ENCODE measurements around the gene GGACT. TPM values are rescaled to one million over a fixed set of nuclear protein-coding genes. Genes with fewer than 3 reads are reported as not detected.

Gene GGACT
- polyA plus RNA-seq, 3 donors = 1.7 to 8.3 (median 6.5) TPM

DNA sequence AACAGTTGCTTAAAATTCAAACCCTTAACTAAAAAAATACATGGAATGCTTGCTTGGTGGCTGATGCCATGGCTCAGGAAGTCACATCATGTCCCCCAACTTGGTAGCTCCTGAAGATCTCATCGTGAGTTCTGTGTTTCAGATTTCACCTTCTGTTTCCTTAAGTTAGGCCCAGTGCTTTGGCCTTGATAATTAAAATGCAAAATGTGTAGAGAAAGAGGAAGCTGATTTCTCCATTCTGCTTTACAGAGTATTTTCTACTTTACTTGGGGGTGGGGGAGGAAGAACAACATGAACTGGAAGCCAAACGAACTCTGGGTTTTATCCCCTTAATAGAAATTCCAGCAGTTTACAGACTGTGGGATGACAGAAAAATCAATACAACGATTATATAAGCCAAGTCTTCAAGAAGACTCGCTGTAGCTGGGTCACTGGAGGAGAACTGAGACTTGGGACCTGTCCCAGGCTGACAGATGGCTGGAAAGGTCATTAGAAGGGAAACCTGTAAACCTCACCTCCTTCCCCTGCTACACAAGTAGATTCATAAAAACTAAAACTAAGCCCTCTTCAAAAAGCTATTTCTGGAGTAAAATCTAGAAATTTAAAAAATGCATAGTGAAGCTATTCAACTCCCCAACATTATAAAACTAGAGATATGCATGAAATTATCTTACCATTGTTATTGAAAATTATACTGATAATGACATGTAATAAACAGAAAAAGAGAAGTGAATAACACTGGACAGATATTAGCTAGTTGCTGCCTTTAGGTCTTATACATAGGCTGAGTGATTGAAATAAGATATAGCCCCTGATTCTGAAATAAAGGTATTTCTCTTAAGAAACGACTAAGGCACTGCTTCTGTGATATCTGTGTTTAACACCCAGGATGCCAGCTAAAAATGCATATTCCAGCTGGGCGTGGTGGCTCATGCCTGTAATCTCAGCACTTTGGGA lies 22.1 kb upstream of the GGACT start:
- no peaks in the 10 kb centered on the region for H3K79me2 ChIP-seq (ENCODE audit: insufficient read depth, low read length)
- H3K9me3 ChIP-seq (replicated peaks in 1 of 2; ENCODE audit: control insufficient read depth in 1 of 2, insufficient read depth in 1 of 2, low read length in 2 of 2) = no peaks in the 10 kb centered on the region
- intact Hi-C loops (cut with micrococcal nuclease) = no loop called here
- no peaks in the 10 kb centered on the region for H3K36me3 ChIP-seq (replicated peaks in 1 of 2; ENCODE audit: control insufficient read depth in 1 of 2, insufficient read depth in 2 of 2, low read length in 2 of 2)
- H3K27me3 ChIP-seq (ENCODE audit: control insufficient read depth in 2 of 2, insufficient read depth in 2 of 2, low read length in 2 of 2) = no peaks in the 10 kb centered on the region
- no peaks in the 10 kb centered on the region for H4K20me1 ChIP-seq (ENCODE audit: insufficient read depth, low read length)
- H3K27ac Mint-ChIP-seq = peak overlapping the region; percentile 79 to 92 (median 87)
- peaks cover 0 to 2% (median 0%) of the 10 kb centered on the region in 3 donors for H3K27me3 Mint-ChIP-seq (ENCODE audit: low read depth in 3 of 3)
- TF ChIP-seq, protein P1, sequence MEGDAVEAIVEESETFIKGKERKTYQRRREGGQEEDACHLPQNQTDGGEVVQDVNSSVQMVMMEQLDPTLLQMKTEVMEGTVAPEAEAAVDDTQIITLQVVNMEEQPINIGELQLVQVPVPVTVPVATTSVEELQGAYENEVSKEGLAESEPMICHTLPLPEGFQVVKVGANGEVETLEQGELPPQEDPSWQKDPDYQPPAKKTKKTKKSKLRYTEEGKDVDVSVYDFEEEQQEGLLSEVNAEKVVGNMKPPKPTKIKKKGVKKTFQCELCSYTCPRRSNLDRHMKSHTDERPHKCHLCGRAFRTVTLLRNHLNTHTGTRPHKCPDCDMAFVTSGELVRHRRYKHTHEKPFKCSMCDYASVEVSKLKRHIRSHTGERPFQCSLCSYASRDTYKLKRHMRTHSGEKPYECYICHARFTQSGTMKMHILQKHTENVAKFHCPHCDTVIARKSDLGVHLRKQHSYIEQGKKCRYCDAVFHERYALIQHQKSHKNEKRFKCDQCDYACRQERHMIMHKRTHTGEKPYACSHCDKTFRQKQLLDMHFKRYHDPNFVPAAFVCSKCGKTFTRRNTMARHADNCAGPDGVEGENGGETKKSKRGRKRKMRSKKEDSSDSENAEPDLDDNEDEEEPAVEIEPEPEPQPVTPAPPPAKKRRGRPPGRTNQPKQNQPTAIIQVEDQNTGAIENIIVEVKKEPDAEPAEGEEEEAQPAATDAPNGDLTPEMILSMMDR (IDR thresholded peaks at IDR 0.05) = no peak
- peak; percentile 10 to 43 (median 13) for DNase-seq
- H3K4me1 Mint-ChIP-seq = peaks cover 57% of the 10 kb centered on the region
- H3K36me3 Mint-ChIP-seq = peaks cover 12 to 21% of the 10 kb centered on the region in 2 donors
- 45% methylated on average over 2 of the region's 6 CpGs for WGBS (ENCODE audit: insufficient coverage)
- peak overlapping the region; percentile 39 for H3K9ac ChIP-seq (ENCODE audit: insufficient read depth, low read length, poor library complexity, severe bottlenecking)
- H3K4me3 ChIP-seq (replicated peaks in 1 of 3; ENCODE audit: low read depth in 2 of 3, low read length in 3 of 3) = peak overlapping the region in 1 of 3 experiments; percentile 29
- peaks cover 0 to 3% (median 0%) of the 10 kb centered on the region in 7 donors for H3K9me3 Mint-ChIP-seq
- peak overlapping the region; percentile 57 to 77 for H3K4me3 Mint-ChIP-seq
- H2AFZ ChIP-seq (ENCODE audit: insufficient read depth, low read depth, low read length, poor library complexity, severe bottlenecking) = peak overlapping the region; percentile 58
- peak overlapping the region; percentile 47 for H3K4me2 ChIP-seq (replicated peaks; ENCODE audit: extremely low read depth, low read length, poor library complexity, severe bottlenecking)
- peak overlapping the region; percentile 75 to 83 for H3K27ac ChIP-seq (ENCODE audit: low read depth in 1 of 2, low read length in 2 of 2)
- H3K4me1 ChIP-seq (ENCODE audit: control insufficient read depth in 1 of 2, insufficient read depth in 2 of 2, low read length in 2 of 2) = peaks cover 46 to 56% of the 10 kb centered on the region in 2 donors

DNA sequence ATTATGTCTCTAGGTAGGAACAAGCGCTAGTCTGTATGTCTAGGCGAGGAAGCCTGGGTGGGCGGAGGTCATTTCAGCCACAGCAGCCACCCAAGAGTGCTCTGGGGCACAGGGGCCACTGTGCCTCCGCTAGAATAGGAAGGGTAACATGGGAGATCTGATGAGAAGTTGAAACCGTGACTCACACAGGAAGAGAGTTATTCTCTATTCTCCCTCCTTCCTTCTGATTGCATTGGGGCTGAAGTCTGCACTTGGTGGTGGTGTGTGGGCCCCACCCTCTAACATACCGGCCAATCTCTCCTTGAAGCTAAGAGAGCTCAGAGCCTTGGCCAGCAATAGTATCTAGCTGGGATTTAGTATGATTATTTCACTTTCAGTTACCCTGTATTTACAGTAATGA lies 20.3 kb upstream of the GGACT start:
- peak; percentile 49 to 74 (median 66) for DNase-seq
- Histone ChIP-seq H4K20me1 (ENCODE audit: insufficient read depth, low read length) (no peaks in the 10 kb centered on the region), H3K79me2 (ENCODE audit: insufficient read depth, low read length) (no peaks in the 10 kb centered on the region), H3K9ac (ENCODE audit: insufficient read depth, low read length, poor library complexity, severe bottlenecking) (no peak overlapping the region), H3K4me1 (ENCODE audit: control insufficient read depth in 1 of 2, insufficient read depth in 2 of 2, low read length in 2 of 2) (peaks cover 56 to 66% of the 10 kb centered on the region in 2 donors), H3K4me2 (replicated peaks; ENCODE audit: extremely low read depth, low read length, poor library complexity, severe bottlenecking) (peak overlapping the region; percentile 45), H2AFZ (ENCODE audit: insufficient read depth, low read depth, low read length, poor library complexity, severe bottlenecking) (peak overlapping the region; percentile 49), H3K27me3 (ENCODE audit: control insufficient read depth in 2 of 2, insufficient read depth in 2 of 2, low read length in 2 of 2) (no peaks in the 10 kb centered on the region), H3K27ac (ENCODE audit: low read depth in 1 of 2, low read length in 2 of 2) (peak overlapping the region; percentile 54 to 83), H3K9me3 (replicated peaks in 1 of 2; ENCODE audit: control insufficient read depth in 1 of 2, insufficient read depth in 1 of 2, low read length in 2 of 2) (no peaks in the 10 kb centered on the region), H3K4me3 (replicated peaks in 1 of 3; ENCODE audit: low read depth in 2 of 3, low read length in 3 of 3) (peak overlapping the region in 1 of 3 experiments; percentile 30), H3K36me3 (replicated peaks in 1 of 2; ENCODE audit: control insufficient read depth in 1 of 2, insufficient read depth in 2 of 2, low read length in 2 of 2) (no peaks in the 10 kb centered on the region)
- Mint-ChIP-seq H3K9me3 (peaks cover 0 to 2% (median 0%) of the 10 kb centered on the region in 7 donors), H3K4me1 (peaks cover 67% of the 10 kb centered on the region), H3K27ac (peak overlapping the region; percentile 64 to 94 (median 90)), H3K4me3 (peak overlapping the region; percentile 47 to 56), H3K27me3 (ENCODE audit: low read depth in 3 of 3) (peaks cover 0 to 2% (median 0%) of the 10 kb centered on the region in 3 donors), H3K36me3 (peaks cover 12 to 21% of the 10 kb centered on the region in 2 donors)
- intact Hi-C loops (cut with micrococcal nuclease) = no loop called here
- TF ChIP-seq, protein P1 (IDR thresholded peaks at IDR 0.05) = no peak
- WGBS (ENCODE audit: insufficient coverage) = 27% methylated on average over 3 of the region's 6 CpGs

Measured in CD14-positive monocyte (primary cell).